HG03095 (cell line): ENCODE data around the gene CCND1.
"Not testable (repeated sequence)": the region's sequence is repeated elsewhere in the genome, so short reads cannot be mapped to it uniquely, and the experiment has no call there.

Source experiments
- ATAC-seq: cut with Tn5 transposase; IDR thresholded peaks from one replicate; pipeline ENCODE4 v1.9.1; 2021; ENCODE audit warnings: moderate library complexity; ENCODE audit not compliant: unreplicated experiment

The CCND1 gene

GRCh38 chr11:69686452-69686851 is 45.5 kb downstream of the CCND1 start:
- ATAC-seq, result no peak

- ATAC-seq, result no peak
Observed at GRCh38 chr11:69686856-69687255, 45.9 kb downstream of the CCND1 start.

GRCh38 chr11:69687969-69688771 is 47.2 kb downstream of the CCND1 start:
- ATAC-seq, result not testable (repeated sequence)

GRCh38 chr11:69689484-69690319 is 48.7 kb downstream of the CCND1 start:
- ATAC-seq, result no peak

- no peak for ATAC-seq
Observed at GRCh38 chr11:69691463-69691862, 50.5 kb downstream of the CCND1 start.

- no peak for ATAC-seq
Observed at GRCh38 chr11:69692422-69692821, 51.5 kb downstream of the CCND1 start.

- no peak for ATAC-seq
Observed at GRCh38 chr11:69694781-69695180, 53.8 kb downstream of the CCND1 start.

GRCh38 chr11:69695581-69695980 is 54.6 kb downstream of the CCND1 start:
- no peak for ATAC-seq

GRCh38 chr11:69695995-69696394 is 55.0 kb downstream of the CCND1 start:
- ATAC-seq, result not testable (repeated sequence)

GRCh38 chr11:69696749-69697468 is 56.0 kb downstream of the CCND1 start:
- no peak for ATAC-seq

- ATAC-seq, result no peak
Observed at GRCh38 chr11:69697469-69697843, 56.5 kb downstream of the CCND1 start.

- ATAC-seq, result no peak
Observed at GRCh38 chr11:69697861-69698260, 56.9 kb downstream of the CCND1 start.

GRCh38 chr11:69698362-69698761 is 57.4 kb downstream of the CCND1 start:
- no peak for ATAC-seq

- no peak for ATAC-seq
Observed at GRCh38 chr11:69699213-69699612, 58.3 kb downstream of the CCND1 start.

- no peak for ATAC-seq
Observed at GRCh38 chr11:69700278-69701140, 59.6 kb downstream of the CCND1 start.

GRCh38 chr11:69702239-69702691 is 61.3 kb downstream of the CCND1 start:
- no peak for ATAC-seq

GRCh38 chr11:69702769-69703452 is 62.0 kb downstream of the CCND1 start:
- no peak for ATAC-seq

GRCh38 chr11:69703453-69703767 is 62.5 kb downstream of the CCND1 start:
- ATAC-seq, result no peak
